Superior temporal gyrus (tissue), 1 donor: ENCODE measurements around the gene AMBP.
"Not testable (repeated sequence)": the region's sequence is repeated elsewhere in the genome, so short reads cannot be mapped to it uniquely, and the experiment has no call there.

Experiments
- DNase-seq: peaks from one replicate; pipeline ENCODE4 v3.0.0-alpha.2; 2016; ENCODE audit errors: extremely low spot score

Gene AMBP

GRCh38 chr9:114051281-114051680 is 26.8 kb downstream of the AMBP start:
- DNase-seq = no peak

DNA sequence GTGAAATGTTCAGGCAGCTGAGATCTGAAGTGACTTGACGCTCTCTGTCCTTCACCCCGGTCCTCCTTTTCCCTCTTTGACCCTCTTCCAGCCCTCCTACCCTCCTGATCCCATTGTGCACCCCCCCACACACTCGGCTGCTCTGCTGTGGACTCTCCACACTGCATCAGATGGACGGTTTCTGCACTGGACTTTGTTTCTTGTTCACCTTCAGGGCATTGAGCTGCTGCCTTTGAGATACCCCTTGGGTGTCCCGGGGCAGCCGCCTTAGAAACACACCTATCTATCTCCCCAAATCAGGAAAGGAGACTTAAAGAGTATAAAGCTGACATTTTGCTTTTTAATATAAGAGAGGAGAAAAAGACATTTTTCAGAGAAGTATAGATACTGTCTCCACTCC is 27.5 kb downstream of the AMBP start:
- DNase-seq = no peak

GRCh38 chr9:114050226-114050568 is 27.9 kb downstream of the AMBP start:
- DNase-seq = no peak

DNA sequence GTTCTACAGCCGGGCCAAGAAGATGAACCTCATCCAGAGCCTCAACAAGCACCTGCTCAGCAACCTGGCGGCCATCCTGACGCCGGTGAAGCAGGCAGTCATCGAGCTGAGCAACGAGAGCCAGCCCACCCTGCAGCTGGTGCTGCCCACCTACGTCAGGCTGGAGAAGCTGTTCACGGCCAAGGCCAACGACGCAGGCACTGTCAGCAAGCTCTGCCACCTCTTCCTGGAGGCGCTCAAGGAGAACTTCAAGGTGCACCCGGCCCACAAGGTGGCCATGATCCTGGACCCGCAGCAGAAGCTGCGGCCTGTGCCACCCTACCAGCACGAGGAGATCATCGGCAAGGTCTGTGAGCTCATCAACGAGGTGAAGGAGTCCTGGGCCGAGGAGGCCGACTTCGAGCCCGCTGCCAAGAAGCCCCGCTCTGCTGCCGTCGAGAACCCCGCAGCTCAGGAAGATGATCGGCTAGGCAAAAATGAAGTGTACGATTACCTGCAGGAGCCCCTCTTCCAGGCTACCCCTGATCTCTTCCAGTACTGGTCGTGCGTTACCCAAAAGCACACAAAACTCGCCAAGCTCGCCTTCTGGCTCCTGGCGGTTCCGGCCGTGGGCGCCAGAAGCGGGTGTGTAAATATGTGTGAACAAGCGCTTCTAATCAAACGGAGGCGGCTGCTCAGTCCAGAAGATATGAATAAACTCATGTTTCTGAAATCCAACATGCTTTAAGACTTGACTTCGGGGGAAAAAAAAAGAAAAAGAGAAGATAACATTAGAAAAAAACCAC is 28.5 kb downstream of the AMBP start:
- DNase-seq = no peak

DNA sequence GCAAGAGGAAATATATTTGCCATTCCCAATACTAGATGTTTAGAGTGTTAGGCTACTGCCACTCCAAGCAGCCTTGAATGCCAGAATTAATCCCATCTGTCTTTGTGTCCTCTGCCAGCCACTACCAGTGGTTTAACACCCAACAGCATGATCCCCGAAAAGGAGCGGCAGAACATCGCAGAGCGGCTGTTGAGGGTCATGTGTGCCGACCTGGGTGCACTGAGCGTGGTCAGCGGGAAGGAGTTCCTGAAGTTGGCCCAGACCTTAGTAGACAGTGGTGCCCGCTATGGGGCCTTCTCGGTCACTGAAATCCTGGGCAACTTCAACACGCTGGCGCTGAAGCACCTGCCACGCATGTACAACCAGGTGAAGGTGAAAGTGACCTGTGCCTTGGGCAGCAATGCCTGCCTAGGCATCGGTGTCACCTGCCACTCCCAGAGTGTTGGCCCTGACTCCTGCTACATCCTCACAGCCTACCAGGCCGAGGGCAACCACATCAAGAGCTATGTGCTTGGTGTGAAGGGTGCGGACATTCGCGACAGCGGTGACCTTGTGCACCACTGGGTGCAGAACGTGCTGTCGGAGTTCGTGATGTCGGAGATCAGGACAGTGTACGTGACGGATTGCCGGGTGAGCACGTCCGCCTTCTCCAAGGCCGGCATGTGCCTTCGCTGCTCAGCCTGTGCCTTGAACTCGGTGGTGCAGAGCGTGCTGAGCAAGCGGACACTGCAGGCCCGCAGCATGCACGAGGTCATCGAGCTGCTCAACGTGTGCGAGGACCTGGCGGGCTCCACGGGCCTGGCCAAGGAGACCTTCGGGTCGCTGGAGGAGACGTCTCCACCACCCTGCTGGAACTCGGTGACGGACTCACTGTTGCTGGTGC is 29.3 kb downstream of the AMBP start:
- no peak for DNase-seq

DNA sequence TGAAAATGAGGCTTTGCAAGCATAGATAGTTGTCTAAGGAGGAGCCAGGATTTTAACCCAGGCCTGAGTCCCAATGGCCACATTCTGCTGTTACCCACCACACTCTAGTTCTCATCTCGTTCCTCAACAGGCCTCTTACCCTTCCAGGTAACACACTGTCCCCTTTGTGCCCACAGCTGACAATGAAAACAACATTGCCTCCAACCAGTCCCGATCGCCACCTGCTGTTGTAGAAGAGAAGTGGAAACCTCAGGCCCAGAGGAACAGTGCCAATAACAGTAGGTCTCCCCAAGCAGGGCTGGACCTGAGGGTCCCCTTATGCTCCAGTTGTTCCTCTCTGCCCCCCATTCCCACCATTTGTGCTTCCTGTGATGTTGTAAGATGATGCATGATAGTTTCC is 30.4 kb downstream of the AMBP start:
- no peak for DNase-seq

DNA sequence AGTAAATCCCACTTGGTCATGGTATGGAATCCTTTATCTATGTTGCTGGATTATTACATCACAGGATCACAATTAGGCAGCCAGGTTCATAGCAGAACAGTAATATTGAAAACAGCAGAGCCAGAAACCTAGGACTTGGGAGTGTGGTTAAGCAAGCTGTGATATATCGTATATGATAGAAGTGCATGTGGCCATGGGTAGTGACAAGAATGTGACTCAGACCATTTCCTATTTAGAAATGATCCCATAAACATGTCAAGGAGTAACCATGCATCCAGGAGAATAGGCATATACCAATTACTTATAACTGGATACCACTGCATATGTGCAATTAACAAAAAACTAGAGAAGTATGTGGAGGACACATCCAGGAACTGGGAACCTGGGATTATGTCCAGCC is 31.2 kb downstream of the AMBP start:
- no peak for DNase-seq

- no peak for DNase-seq
Observed at GRCh38 chr9:114046237-114046755, 31.8 kb downstream of the AMBP start.

GRCh38 chr9:114043660-114044059 is 34.4 kb downstream of the AMBP start:
- not testable (repeated sequence) for DNase-seq

- no peak for DNase-seq
Observed at GRCh38 chr9:114039484-114039883, 38.6 kb downstream of the AMBP start.

GRCh38 chr9:114038724-114039313 is 39.3 kb downstream of the AMBP start:
- DNase-seq = no peak

- DNase-seq = peak; percentile 38
Observed at GRCh38 chr9:114037961-114038723, 40.0 kb downstream of the AMBP start.

DNA sequence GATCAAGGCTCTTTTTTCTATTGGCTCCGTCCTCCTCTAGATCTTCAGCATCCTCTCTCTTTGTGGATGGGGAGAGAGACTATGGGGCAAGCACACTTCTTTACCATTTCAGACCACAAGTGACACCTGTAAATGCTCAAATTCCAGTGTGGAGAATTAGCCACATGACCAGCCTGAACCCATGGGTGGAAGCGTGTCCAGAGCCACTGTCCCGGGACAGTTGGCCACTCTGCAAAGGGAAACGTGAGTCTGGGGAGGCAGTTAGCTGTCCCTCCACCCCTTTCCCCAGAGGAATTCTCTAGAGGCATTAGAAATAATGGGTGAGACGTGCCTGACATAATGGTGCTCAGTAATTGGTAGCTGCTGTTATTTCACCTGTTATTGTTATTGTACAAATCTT is 40.9 kb downstream of the AMBP start:
- no peak for DNase-seq

DNA sequence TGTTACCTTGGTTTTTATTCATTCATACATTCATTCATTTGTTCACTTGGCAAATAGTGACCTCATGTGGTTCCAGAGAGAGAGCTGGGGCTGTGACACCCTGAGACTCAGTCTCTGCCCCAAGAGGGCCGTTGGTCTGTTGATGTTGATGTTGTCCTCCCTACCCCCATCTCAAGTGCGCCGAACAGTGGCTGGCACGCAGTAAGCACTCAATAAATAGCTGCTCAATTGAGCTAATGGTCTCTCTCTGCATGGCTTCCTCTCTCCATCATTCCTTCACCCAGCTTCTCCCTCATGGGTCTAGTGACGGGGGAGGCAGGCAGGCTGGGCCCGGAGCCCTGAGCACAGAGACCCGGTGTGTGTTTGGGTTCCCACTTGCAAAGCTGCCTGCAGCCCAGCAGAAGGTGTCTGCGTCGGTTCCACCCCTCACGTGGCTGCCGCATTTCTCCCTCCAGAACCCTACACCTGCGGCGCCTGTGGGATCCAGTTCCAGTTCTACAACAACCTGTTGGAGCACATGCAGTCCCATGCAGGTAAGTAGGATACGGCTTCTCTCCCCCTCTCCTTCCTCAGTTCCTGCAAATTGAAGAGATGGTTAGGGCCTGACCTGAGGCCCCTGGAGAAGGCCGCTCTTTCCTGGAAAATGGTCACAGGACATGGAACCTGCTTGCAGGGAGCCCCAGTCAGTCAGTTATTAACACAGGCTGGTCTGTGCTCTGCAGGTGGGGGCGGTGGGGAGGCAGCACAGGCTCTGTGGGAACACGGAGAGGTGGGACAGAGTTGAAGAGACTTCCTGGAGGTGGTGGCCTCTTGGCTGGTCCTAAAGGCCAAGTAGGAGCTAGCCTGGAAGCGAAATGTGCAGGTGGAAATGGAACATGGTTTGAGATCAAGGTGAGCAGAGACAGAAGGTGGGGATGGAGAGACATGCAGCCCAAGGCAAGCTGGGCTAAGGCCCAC is 42.0 kb downstream of the AMBP start:
- DNase-seq = no peak

- no peak for DNase-seq
Observed at GRCh38 chr9:114035221-114035844, 42.8 kb downstream of the AMBP start.

GRCh38 chr9:114034661-114035062 is 43.4 kb downstream of the AMBP start:
- peak; percentile 42 for DNase-seq

- no peak for DNase-seq
Observed at GRCh38 chr9:114034196-114034595, 43.9 kb downstream of the AMBP start.

DNA sequence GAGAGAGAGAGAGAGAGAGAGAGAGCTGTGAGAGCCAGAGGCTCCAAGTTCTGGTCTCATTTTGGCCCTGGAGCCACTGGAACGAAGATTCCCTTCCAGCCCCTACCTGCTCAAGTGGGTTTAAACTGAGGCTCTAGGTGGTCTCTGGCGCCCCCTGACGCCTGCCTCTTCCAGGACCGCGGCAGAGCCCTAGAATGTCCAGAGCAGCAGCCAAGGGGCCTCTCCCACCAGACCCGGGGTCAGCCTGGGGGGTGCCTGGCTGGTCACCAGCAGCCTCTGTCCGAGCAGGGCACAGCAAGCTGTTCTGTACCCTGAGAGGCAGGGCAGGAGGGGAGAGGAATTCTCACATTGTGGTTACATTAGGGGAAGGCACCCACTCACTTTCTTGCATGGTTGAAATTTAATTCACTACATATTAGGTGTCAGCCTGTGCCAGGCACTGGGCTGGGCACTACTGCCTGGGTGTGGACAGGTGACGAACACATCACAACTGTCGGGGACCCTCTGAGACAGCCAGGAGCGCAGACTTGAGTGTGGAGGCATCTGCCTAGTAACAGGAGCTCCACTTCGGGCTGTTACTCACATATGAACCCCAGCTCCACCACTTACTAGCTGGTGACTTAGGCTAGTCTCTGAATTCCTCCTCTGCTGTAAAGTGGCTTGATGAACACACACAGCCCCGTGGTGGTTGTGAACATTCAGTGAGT is 44.5 kb downstream of the AMBP start:
- DNase-seq = peak; percentile 34
